AG08395 (cell line): Measurements from ENCODE around the gene CAMTA1.

Experiments used
- DNase-seq: peaks from one replicate; pipeline ENCODE4 v3.0.0; 2012; ENCODE audit warnings: mixed read lengths, low spot score

The CAMTA1 gene

DNA sequence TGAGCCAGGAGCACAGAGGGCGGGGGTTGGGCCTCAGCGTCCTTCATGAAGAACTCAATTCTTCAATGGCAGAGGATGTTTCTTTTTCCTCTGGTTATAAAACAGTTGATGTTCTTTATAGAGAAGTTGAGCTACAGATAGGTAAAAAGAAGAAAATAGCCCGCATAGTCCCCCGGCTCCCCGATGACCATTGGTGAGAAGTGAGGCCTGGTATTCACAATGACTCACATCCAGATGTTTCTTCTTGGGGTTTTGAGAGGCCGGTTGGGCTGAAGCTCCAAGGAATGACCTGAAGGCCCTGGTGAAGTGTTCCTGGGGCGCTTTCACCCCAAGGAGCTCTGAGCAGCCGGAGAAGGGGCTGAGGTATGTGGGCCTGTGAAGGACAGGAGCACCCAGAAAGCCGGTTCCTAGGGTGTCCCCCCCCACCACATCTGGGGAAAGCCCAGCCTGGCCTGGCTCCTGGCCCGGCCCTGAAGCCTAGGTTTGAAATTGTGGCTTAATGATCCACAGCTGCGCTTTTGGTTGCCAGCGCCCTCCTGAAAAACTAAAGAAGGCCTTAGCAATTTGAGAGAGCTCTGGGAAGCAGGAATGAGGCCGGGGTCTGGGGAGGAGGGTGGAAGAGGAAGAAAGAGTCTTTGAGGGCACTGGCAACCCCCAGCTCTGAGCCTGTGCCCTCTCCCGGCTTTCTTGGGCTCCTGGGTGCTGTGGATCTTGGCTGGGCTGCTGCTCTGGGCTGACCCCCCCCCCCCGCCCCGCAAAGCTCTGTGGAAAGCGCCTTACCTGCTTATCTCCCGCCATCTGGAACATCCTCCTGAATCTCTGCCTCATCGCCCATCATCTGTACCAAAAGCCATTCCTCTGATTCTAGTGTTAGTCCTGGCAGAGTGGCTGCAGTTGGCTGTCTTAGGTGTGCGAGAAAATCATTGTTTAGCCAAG, 444.7 kb downstream of the CAMTA1 start:
- peak; percentile 65 for DNase-seq

DNA sequence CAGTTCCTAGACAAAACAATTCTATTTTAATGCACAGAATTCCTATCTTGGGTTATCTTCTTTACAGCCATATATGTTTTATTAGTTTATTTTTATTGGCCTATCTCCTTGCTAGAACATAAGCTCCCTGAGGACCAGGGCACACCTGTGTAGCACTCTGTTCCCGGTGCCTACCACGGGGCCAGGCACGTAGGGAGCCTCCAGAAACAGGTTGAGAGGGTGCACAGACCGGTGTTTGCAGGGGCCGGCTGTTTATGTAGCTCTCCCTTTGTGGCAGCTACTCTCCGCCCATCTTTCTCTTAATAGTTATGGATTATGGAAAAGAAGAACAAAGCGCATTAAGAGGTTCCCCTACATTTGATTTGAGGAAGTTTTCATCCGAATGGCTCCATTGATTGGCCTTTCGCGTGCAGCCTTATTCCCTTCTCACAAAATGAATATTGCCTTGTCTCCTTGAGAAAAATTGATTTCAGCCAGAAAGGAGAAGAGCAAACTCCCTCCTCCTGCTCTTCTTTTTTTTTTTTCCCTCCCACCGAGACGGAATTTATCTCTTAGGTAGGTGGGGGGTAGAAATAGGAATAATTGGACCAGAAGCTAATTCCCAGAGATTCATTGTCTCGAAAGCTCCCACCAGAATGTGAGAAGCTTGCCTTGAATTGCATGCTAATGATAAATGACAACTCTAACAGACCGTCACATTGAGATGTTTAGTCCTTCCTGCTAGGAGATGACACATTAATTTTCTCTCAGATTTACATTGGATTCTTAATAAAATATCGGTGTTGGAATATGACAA, 447.4 kb downstream of the CAMTA1 start:
- DNase-seq = no peak

- DNase-seq = no peak
Measured at GRCh38 chr1:7233237-7233540, 447.9 kb downstream of the CAMTA1 start.

DNA sequence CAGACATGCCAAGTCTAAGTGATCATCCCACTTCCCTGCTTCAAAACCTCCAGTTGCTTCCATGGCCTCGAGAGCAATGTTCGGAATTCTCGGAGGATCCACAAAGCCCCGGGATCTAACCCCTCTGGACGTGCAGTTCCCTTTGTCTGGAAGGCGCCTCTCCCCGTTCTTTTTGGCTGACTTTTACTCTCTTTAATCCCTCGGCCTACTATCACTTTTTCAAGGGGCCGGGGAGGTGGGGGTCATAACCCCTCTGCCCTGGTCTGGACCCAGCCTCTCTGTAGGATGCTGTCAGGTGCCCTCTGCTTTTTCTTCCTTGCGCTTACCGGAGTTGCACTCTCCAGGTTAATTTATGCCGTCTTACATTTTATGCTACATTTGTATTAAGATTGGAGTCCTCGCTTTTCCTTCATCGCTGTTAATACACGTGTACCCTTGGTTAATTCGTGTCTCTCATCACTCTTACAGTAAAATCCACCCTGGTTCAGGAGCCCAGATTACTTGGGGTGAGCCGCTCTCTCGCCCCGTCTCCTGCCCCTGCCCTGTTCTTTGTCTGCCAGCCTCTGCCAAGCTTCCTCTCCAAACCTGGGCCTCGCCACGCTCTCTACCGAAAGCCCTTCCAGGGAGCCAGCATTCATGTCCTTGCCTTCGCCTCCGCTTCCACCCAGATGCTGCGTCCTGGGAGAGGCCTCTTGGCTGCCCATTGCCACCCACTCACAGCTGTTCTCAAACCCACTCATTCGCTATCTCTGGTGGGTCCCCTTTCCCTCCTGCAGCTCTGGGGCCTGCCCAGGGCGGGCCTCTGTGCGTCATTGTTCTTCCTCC, 448.6 kb downstream of the CAMTA1 start:
- DNase-seq = no peak

DNA sequence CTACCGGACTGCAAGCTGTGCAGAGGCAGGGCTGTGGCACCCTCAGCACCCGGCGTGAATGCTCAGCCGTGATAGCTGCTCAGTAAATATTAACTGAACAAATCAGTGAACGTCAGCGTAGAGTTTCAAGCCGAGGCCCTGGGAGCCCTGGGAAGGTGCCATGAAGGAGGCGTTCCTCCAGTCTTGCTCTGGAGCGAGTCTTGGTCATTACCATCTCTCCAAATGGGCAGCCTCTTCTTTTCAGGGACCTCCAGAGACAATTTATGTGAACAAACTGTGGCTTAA, 449.2 kb downstream of the CAMTA1 start:
- no peak for DNase-seq

GRCh38 chr1:7235871-7236517, 450.7 kb downstream of the CAMTA1 start:
- no peak for DNase-seq

- DNase-seq = no peak
Measured at GRCh38 chr1:7236844-7237515, 451.7 kb downstream of the CAMTA1 start.

GRCh38 chr1:7247158-7247557, 461.9 kb downstream of the CAMTA1 start:
- no peak for DNase-seq

DNA sequence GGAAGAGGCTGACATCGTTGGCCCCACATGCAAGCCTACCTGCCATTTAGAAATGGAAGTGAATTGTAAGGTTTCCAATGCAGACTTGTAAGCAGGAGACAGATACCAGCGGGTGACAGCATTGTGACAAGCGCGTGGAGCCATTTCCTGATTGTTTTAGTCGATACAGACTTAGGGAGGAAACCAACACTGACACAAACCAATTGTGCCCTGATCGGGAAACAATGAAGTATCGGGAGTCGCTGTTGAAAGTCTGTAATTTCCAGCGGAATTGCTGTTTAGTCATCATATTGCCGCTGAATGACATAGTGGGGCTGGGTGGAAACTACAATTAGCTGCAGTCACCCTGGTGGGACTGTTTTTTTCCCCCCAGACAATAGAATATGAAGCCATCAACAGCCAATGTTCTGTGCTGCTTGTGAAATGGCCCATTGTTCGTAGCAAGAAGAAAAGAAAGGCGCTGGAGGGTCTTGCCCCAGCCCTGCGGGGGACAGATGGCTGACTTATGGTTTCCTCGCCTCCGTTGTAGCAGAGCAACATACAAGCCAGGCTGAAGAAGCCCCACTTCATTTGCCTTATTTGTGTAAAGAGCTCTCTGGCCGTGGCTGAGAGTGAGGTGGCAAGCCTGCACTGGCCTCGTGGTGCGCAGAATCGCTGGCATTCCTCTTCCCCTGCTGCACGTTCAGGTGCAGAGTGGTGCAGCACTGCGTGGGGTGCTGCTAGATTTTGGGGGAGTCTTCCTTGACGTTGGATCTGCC, 462.7 kb downstream of the CAMTA1 start:
- no peak for DNase-seq

DNA sequence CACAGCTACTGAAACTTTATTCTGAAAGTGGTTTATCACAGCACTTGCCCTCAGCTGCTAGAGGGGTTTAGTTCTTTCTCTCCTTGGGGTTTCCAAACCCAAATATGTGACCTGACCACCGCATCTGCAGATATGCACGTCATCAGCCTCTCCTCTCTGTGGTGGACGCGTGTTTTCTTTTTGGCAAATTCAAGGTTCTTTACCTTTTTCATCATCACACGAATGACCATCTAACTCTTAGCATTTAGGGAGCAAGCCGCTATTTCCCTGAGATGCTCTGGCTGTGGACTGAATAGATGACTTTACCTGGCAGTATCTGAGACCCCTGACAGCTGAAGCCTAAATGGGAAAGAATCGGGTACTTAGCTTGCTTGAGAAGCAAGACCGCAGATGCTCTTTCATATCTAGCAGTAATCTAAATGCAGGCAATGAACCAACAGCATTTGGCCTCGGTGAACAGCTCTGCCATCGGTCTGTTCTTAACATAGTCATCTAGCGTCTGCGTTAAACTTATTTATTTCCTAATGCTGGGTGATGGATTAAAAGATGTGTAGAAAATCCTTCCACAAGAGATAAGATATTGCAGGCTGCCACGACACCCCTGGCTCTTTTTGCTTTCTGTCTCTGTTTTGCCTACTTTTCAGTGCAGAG, 463.4 kb downstream of the CAMTA1 start:
- DNase-seq = no peak

GRCh38 chr1:7249516-7249915, 464.3 kb downstream of the CAMTA1 start:
- DNase-seq = no peak

DNA sequence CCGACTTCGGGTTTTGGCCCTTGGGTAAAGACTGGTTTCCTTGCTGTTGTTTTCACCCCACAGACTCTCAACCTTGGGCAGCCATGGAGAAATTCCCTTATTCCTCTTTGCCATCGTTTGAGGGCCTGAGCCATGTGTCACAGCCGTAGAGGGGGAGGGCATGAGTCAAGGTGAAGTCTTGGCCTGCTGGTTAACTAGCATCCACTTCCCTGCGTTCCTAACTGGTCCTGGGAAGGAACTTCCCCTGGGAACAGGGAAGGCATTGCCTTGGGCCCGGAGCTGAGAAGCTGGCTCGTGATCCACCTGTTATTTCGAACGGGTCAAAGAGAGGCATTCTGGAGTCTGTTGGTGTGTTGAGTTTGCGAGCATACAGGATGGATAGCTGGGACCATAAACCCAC, 464.9 kb downstream of the CAMTA1 start:
- no peak for DNase-seq

DNA sequence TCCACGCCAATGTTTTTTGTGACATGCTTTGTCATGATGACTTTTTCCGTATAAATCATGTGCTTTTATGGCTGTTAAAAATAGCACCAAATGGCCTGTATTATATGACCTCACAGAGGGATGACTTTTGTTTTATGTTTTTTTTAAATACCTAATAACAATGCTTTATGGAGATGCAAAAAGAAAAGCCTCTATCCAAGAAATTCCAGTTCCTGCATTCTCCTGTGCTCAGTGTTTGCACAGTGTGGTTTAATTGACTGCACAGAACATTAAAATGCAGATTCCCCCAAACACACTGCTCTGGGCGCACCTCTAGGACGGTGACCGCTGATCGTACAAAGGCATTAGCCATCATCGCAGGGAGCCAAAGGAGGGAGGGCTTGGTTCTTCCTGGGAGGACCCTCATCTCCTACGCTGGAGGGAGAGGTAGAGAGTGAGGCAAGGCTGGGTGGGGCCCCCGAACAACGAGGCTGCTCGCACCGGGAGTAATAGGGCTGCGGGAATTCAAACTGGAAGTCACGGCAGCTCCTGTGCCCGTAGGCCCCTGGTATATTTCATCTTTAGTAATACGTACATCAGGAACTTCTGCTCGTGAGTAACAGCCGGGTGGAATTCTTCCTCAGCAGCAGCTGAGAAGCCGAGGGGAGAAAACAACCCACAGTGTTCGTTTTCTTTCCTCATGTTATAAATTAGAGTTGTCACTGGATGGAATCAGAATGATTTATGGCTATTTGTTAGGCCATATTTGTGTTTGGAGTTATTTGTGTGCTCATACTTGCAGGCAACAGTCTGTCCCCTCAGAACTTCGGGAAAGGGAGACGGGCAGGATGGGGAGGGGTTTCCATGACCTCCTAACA, 465.6 kb downstream of the CAMTA1 start:
- DNase-seq = no peak

- DNase-seq = no peak
Measured at GRCh38 chr1:7251454-7251800, 466.2 kb downstream of the CAMTA1 start.

- DNase-seq = no peak
Measured at GRCh38 chr1:7252411-7253117, 467.3 kb downstream of the CAMTA1 start.

GRCh38 chr1:7253118-7253480, 467.8 kb downstream of the CAMTA1 start:
- peak; percentile 32 for DNase-seq

DNA sequence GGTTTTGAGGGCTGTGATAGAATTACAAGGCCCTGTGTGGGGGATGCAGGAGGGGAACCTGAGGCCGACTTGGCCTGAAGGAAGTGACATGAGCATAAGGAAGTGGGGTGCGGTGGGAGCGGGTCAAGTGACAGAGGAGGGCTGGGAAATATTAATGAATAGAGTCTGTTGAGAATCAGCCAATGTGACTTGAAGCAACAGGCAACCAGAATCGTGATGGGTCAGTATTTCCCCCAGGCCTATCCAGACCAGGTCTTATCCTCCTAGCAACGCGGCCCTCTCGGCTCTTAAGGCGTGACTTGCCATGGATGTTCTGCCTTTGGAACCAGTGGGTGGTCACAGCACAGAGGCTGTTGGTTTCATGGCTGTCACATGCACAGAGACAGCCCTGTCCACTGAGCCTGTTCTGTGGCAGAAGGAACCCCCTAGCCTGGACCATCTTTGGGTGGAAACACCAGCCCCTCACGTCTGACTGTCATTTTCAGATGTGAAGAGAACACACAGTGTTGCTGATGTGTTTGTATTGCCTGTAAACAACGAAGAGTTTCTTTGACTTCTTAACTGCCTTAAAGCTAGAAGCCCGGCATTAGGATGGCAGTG, 468.8 kb downstream of the CAMTA1 start:
- no peak for DNase-seq

DNA sequence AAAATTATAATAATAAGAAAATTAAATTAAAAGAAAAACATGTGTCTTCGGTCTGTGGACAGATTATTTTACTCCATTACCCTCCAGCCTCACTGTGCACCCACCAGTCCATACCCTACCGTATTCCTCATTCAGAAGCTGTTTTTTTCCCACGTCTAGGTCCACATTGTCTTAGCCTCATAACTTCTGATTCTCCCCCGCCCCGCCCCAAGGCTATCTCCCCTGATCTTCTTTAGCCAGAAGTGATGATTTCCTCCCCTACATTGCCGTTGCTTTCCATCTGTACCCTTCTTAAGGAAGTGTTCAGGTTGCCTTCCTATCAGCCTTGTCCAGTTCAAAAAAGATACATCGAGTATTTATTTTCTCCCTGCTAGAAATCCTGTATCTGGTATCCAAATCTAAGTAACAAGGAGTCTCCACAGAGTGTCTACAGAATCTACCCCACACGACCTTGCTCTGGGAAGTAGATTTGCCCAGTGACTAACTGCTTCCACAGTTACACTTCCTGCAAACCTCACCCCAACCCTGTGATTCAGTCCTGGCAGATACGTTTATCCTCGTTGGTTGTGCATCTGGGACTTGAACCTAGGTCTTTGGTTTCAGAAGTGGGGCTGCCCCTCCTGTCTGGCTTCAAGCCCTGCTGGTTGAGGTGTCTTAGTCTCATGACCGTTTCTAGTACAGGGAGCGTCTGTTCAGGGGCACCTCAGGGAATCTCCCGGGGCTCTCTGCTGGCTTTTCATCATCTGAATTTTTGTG, 470.2 kb downstream of the CAMTA1 start:
- peak; percentile 49 for DNase-seq
